22Rv1 (cell line): ENCODE data around the gene METTL6.

Source experiments
- H3K27ac ChIP-seq: fragments of 450-650 bp; 2 replicates; pipeline ENCODE4 v1.5.1; 2017
- ZFX ChIP-seq: fragments of 450-650 bp; IDR thresholded peaks from 2 replicates; pipeline ENCODE4 v1.6.1; 2017; ENCODE audit warnings: antibody characterized with exemption, borderline replicate concordance
- TF ChIP-seq, protein P1 (sequence below): fragments of 450-650 bp; IDR thresholded peaks from 2 replicates; pipeline ENCODE4 v1.5.1; 2017; ENCODE audit warnings: mild to moderate bottlenecking

METTL6 gene

DNA sequence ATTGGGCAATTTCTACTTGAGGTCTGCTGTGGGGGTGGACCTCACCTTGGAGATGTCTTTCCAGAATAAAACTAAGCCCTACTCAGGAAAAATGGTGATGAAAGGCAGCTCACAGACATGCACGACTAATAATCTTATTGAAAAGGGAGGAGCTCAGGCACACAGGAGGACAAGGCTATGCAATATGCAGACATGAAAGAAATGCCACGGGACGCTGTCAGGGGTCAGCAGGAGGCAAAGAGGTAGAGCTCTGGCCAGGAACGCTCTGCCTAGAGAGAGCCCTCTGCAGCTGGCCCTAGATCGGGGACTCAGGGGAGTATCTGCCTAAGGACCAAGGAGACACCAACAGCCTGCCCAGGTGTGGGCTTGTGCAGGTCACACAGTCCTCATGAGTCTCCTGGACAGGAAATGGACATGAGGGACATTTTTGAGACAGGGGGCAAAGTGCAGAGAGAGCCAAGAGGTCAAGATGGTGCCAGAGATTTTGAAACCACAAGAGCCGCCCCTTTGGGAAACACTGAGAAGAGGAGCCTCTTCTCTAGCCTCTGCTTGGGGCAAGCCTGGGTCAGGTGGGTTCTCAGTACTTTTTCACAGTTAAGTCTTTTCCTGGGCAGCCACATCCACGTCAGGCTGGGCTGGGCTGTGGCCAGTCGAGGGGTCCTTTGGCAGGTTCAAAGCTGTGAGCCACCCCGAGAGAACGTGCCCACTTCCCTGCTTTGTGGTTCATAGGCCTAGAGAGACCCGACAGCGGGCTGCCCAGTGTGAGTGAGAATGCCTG lies 23.3 kb upstream of the METTL6 start:
- no peak overlapping the region for H3K27ac ChIP-seq
- no peak for TF ChIP-seq ZFX
- TF ChIP-seq, protein P1, sequence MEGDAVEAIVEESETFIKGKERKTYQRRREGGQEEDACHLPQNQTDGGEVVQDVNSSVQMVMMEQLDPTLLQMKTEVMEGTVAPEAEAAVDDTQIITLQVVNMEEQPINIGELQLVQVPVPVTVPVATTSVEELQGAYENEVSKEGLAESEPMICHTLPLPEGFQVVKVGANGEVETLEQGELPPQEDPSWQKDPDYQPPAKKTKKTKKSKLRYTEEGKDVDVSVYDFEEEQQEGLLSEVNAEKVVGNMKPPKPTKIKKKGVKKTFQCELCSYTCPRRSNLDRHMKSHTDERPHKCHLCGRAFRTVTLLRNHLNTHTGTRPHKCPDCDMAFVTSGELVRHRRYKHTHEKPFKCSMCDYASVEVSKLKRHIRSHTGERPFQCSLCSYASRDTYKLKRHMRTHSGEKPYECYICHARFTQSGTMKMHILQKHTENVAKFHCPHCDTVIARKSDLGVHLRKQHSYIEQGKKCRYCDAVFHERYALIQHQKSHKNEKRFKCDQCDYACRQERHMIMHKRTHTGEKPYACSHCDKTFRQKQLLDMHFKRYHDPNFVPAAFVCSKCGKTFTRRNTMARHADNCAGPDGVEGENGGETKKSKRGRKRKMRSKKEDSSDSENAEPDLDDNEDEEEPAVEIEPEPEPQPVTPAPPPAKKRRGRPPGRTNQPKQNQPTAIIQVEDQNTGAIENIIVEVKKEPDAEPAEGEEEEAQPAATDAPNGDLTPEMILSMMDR = no peak

DNA sequence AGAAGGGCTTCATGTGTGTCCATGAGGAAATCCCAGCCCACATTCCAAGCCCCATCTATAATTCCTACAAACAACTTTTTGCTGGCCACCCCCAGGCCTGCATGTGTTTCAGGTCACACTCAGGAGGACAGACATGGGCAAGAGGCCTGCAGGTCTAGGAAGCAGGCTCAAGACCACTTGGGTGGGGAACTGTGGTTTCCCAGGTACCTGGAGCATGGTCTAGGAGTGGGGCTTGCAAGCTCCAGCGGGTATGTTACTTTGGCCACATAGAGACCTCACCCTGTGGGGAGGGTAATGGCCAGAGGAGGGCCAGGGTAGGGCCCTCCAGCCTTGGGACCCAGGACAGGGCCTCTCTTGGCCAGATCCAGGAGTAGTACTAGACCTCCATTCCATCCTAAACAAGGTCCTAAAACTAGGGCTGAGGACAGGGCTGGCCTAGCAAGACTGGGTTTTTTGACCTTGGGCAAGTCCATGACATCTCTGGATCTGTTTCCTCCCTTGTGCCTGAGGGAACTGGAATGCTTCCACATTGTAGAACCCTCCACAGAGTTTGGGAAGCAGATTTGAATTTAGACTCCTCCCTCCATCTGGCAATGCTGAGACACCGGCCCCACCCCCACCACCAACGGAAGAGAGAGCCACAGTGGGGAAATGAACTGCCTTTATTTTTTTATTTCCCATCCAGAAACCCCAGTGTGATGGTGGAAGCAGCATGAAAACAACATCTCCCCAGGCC lies 22.3 kb upstream of the METTL6 start:
- H3K27ac ChIP-seq = no peak overlapping the region
- no peak for TF ChIP-seq ZFX

DNA sequence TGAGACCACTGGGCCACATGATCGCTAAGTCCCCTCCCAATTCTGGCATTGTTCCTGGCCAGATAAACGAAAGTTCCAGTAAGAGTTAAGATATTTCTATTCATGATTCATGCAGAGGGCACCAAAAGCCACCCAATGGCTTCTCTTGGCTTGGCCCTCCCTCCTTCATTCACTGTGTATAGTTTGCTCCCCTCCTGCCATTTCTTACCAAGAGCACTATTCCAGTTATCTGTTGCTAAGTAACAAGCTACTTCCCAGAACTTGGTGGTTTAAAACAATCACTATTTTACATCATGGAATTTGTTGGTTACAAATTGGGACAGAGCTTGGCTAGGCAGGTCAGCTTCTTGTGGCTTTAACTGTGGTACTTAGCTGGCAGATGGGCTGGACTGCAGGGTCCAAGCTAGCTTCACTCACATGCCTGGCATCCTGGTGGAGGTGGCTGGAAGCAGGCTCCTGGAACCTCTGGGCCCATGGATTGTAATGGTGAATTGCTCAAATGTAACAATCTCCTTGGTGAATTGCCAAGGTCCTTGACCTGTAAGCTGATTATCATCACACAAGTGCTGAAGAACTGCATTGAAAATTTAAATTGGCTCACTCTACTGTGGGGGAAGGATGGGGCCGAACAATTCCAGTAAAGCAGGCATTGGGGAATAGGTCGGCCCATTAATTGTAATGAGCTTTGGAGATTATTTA lies 16.6 kb upstream of the METTL6 start:
- no peak for TF ChIP-seq ZFX
- TF ChIP-seq, protein P1 = no peak
- H3K27ac ChIP-seq = no peak overlapping the region

DNA sequence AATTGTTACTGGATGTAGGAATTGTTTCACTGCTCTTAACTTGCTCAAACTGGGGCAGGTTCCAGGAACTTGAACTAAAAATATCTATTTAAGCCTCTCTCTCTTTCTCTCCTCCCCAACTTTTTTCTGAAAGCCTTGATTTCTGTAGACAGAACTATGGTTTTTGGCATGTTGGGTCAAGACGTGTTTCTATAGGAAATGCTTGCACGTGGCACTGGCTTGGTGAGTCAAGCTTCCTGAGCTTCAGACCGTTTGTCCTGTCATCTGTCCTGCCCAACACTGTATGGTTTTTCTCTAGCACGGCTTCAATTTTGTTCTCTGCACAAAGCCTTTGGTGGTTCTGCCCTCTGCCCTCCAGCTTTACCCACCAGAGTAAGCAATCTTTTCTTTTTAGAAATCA lies 13.5 kb upstream of the METTL6 start:
- TF ChIP-seq ZFX = no peak
- TF ChIP-seq, protein P1 = no peak
- H3K27ac ChIP-seq = no peak overlapping the region

DNA sequence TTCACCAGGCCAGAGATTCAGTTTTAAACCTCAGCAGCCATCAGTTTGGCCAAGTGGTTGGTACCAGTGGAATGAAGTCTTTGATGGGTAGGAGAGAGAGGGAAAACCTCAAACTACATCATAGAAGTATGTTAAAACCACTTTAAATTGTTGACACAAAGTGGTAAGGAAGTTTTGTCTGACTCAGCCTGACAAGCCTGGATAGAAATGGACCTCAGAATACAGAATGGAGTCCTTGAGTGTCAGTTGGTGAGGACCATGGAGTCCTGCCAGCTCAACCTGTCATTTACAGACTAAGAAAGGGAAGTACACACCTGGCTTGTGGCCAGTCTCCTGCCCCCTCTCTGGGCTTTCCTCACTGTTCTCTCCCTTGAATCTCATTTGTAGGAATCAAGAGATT lies 12.1 kb upstream of the METTL6 start:
- H3K27ac ChIP-seq = no peak overlapping the region
- no peak for TF ChIP-seq ZFX
- TF ChIP-seq, protein P1 = no peak

DNA sequence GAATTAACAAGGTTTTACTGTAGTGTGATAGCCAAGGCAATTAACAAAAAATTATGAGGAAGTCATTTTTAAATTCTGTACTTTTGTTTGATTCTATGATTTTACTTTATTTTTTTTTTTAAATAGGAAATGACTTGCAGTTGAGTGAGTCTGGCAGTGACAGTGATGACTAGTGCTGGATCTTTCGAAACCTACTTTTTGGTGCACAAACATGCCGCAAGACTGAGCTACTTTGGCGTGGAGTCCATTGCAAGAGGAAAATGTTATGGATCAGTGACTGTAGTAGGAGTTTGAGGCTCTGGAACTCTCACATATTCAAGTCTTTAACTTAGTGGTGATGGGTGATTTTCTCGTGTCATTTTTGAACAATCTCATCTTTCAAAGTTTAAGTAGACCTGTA lies 11.6 kb upstream of the METTL6 start:
- H3K27ac ChIP-seq = no peak overlapping the region
- TF ChIP-seq ZFX = no peak

DNA sequence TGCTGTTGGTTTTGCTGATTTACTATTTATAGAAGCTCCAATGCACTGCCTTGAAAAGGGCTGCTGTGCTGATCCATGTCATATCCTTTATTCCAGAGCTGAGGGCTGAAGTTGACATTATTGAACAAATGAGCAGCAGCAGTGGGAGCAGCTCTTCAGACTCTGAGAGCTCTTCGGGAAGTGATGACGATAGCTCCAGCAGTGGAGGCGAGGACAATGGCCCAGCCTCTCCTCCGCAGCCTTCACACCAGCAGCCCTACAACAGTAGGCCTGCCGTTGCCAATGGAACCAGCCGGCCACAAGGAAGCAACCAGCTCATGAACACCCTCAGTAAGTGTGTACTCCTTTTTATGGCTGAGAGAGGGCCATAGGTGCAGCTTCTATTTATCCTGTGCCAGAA lies 8.9 kb upstream of the METTL6 start:
- H3K27ac ChIP-seq = no peak overlapping the region
- TF ChIP-seq ZFX = no peak
- TF ChIP-seq, protein P1 = no peak

DNA sequence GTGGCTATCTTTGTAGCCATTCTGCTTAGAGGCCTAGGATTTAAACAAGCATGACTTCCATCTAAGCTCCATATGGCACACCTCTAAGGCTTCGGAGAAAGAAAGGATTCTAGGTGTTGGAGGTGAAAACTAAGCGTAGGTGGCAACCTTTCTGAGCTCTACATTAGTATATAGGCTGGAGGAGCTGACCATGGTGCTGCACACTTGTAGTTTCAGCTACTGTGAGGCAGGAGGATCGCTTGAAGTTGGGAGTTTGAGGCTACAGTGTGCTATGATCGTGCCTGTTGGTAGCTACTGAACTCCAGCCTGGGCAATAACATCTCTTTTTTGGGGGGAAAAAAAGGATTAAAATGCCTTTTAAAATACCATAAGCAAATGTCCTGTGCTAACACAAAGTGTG lies 7.4 kb upstream of the METTL6 start:
- TF ChIP-seq, protein P1 = no peak
- no peak for TF ChIP-seq ZFX

More for the DNA sequence above, 7.4 kb upstream of the METTL6 start:
- no peak overlapping the region for H3K27ac ChIP-seq
